Endothelial cell of umbilical vein (primary cell): ENCODE data around the gene PTTG2. TPM values are rescaled to one million over a fixed set of nuclear protein-coding genes. Genes with fewer than 3 reads are reported as not detected.

ENCODE experiments used
- BruUV-seq: library from RNA; stranded (reverse); fragments of 400-500 nt; replicated peaks from 2 replicates; lab custom pipeline; 2021; lab: Mats Ljungman, UMichigan
- CTCF ChIA-PET: fragments of 300-600, 350-600 bp; sonication (Branson Sonifier 250); formaldehyde crosslinking; loops from one replicate; lab custom pipeline; 2021; ENCODE audit warnings: antibody characterized with exemption, inconsistent platforms; lab: Charles Lee
- POLR2A ChIA-PET: fragments of 300-600, 350-600 bp; sonication (Branson Sonifier 250); formaldehyde crosslinking; loops from one replicate; lab custom pipeline; 2021; ENCODE audit warnings: antibody characterized with exemption, inconsistent platforms; lab: Charles Lee
- DNase-seq: peaks from one replicate; pipeline ENCODE4 v3.0.0-alpha.2; 2011; ENCODE audit warnings: low read depth, low spot score
- FAIRE-seq: peaks from 2 replicates; lab custom pipeline; 2011; peaks lifted over from hg19 to GRCh38; lab: Jason Lieb, UNC
- H2AFZ ChIP-seq: 2 replicates; pipeline ENCODE4 v1.6.0; 2012; ENCODE audit warnings: low read depth, low read length, control low read depth, inconsistent platforms
- H3K27ac ChIP-seq: 2 replicates; pipeline ENCODE4 v1.5.1; 2011; ENCODE audit warnings: low read depth, mild to moderate bottlenecking, control low read depth, low read length, moderate library complexity; ENCODE audit not compliant: insufficient read depth
- H3K27me3 ChIP-seq, 2 experiments: 2 replicates each; pipeline versions ENCODE4 v1.6.0 to v1.6.1; 2011; ENCODE audit warnings: low read length in 2 of 2, mixed read lengths in 1 of 2; ENCODE audit not compliant: control insufficient read depth in 2 of 2, insufficient read depth in 2 of 2
- H3K36me3 ChIP-seq, 2 experiments: 2 replicates in 1 of 2; 3 replicates in 1 of 2; pipeline ENCODE4 v1.5.1; 2011; ENCODE audit warnings: low read length in 2 of 2, mild to moderate bottlenecking in 1 of 2, moderate library complexity in 1 of 2; ENCODE audit not compliant: control insufficient read depth in 2 of 2, insufficient read depth in 2 of 2; ENCODE audit errors: extremely low read depth in 1 of 2
- H3K4me1 ChIP-seq: 3 replicates; pipeline ENCODE4 v1.5.1; 2011; ENCODE audit warnings: mild to moderate bottlenecking, low read length; ENCODE audit not compliant: control insufficient read depth, insufficient read depth; ENCODE audit errors: extremely low read depth
- H3K4me2 ChIP-seq: 2 replicates; pipeline ENCODE4 v1.6.1; 2011; ENCODE audit warnings: low read length, control low read depth, mixed read lengths; ENCODE audit not compliant: insufficient read depth
- H3K4me3 ChIP-seq, 3 experiments: fragments of 200-600 bp in 1 of 3; sonication (generic), shearing (Covaris generic) in 1 of 3; replicated peaks in 1 of 3; 2 replicates each; pipeline ENCODE4 v1.5.1; 2011 to 2016; ENCODE audit warnings: control low read depth in 3 of 3, low read length in 3 of 3, mild to moderate bottlenecking in 2 of 3, inconsistent platforms in 1 of 3, low read depth in 1 of 3, moderate library complexity in 1 of 3; ENCODE audit not compliant: insufficient read depth in 1 of 3
- H3K79me2 ChIP-seq: 2 replicates; pipeline ENCODE4 v1.6.0; 2012; ENCODE audit warnings: low read length, inconsistent platforms; ENCODE audit not compliant: control insufficient read depth, insufficient read depth
- H3K9ac ChIP-seq: replicated peaks from 2 replicates; pipeline ENCODE3; 2011; ENCODE audit warnings: low read length, control low read depth; ENCODE audit not compliant: insufficient read depth; ENCODE audit errors: extremely low read depth
- H3K9me1 ChIP-seq: replicated peaks from 3 replicates; pipeline ENCODE4 v1.6.0; 2011; ENCODE audit warnings: mild to moderate bottlenecking, low read length; ENCODE audit not compliant: control insufficient read depth, insufficient read depth; ENCODE audit errors: extremely low read depth
- H3K9me3 ChIP-seq: replicated peaks from 2 replicates; pipeline ENCODE4 v1.5.1; 2012; ENCODE audit warnings: low read length, inconsistent platforms; ENCODE audit not compliant: control insufficient read depth, insufficient read depth
- H4K20me1 ChIP-seq: replicated peaks from 2 replicates; pipeline ENCODE3; 2011; ENCODE audit warnings: mild to moderate bottlenecking, low read length; ENCODE audit not compliant: control insufficient read depth, insufficient read depth; ENCODE audit errors: extremely low read depth
- FOS ChIP-seq: IDR thresholded peaks from 2 replicates; pipeline ENCODE4 v1.6.1; 2011; ENCODE audit warnings: mild to moderate bottlenecking, low read length, moderate library complexity, borderline replicate concordance; ENCODE audit not compliant: insufficient read depth
- GATA2 ChIP-seq: IDR thresholded peaks from 2 replicates; pipeline ENCODE4 v1.7.0; 2011; ENCODE audit warnings: low read depth, mild to moderate bottlenecking, moderate library complexity, mixed read lengths, low read length; ENCODE audit not compliant: insufficient read length, insufficient read depth
- JUN ChIP-seq: IDR thresholded peaks from 2 replicates; pipeline ENCODE4 v1.6.1; 2011; ENCODE audit warnings: borderline replicate concordance, low read depth; ENCODE audit not compliant: insufficient read length, insufficient read depth
- POLR2A ChIP-seq: IDR thresholded peaks from 2 replicates; pipeline ENCODE4 v1.6.1; 2012; ENCODE audit warnings: low read depth, mild to moderate bottlenecking, control low read depth, low read length
- dilution Hi-C: fragments of 300-500 bp; cut with MboI; formaldehyde crosslinking; loops from one replicate; pipeline ENCODE4 v1.15.0; 2019; ENCODE audit warnings: low sequenced_read_pairs; ENCODE audit not compliant: extremely low pct_ligation_motif_present
- intact Hi-C: fragments of 100-400 bp; cut with micrococcal nuclease; formaldehyde crosslinking; loops from one replicate; pipeline ENCODE4 v1.10.0; 2022
- polyA plus RNA-seq, 4 experiments: library from polyadenylated mRNA; depleted of rRNA in 3 of 4; stranded (reverse) in 3 of 4; unstranded in 1 of 4; fragments of >200 nt; gene quantifications; 2 replicates each; pipeline versions ENCODE4 v1.2.1 to v1.2.3, GENCODE V29; 2011 to 2012; ENCODE audit warnings: missing spikeins in 1 of 4
- total RNA-seq: library from RNA; stranded (reverse); gene quantifications from 2 replicates; pipeline ENCODE4 v1.2.3, GENCODE V29; 2021
- TF ChIP-seq, protein P1 (sequence below): IDR thresholded peaks from 2 replicates; pipeline ENCODE4 v1.6.1; 2011; ENCODE audit not compliant: insufficient read depth, insufficient read length
- TF ChIP-seq, protein P2 (sequence below), 2 donors: IDR thresholded peaks; 1 replicate in 1 of 2; 2 replicates in 1 of 2; pipeline ENCODE4 v1.5.1; 2011; ENCODE audit warnings: low read length in 2 of 2, mild to moderate bottlenecking in 2 of 2, moderate library complexity in 2 of 2, control low read depth in 1 of 2, inconsistent platforms in 1 of 2, low read depth in 1 of 2; ENCODE audit not compliant: insufficient read depth in 1 of 2; ENCODE audit errors: extremely low read depth in 1 of 2

Gene PTTG2
- total and polyA plus RNA-seq, 2 donors (not counting 3 experiments of a cell fraction or from before 2014, with no cell fraction given), result not detected

DNA sequence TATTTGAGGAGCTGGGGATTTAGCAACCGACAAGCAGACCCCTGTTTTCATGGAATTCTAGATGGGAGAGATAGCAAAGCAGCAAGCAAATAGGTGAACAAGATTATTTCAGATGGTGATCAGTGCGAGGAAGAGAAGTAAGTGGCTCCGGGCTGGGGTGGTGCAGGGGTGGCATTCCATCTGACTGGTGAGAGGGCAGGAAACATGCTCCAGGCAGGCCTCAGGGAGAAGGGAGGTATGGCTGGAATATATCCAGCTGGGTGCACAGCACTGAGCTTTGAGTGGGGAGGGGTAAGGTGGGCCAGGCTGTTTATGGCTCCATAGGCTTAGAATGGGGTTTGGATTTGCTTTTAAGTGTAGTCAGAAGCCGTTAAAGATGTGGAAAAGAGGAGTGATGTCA lies 21.2 kb downstream of the PTTG2 start:
- Histone ChIP-seq H3K9me1 (no peaks in the 10 kb centered on the region), H3K9me3 (no peaks in the 10 kb centered on the region), H3K27me3 (no peaks in the 10 kb centered on the region), H3K27ac (no peak overlapping the region), H3K36me3 (no peaks in the 10 kb centered on the region), H3K4me3 (no peak overlapping the region), H3K4me1 (peaks cover 13% of the 10 kb centered on the region), H2AFZ (no peak overlapping the region), H3K4me2 (no peak overlapping the region), H3K79me2 (peaks cover 41% of the 10 kb centered on the region), H3K9ac (no peak overlapping the region), H4K20me1 (no peaks in the 10 kb centered on the region)
- intact Hi-C loops (no loop called here), dilution Hi-C loops (no loop called here)
- ChIA-PET CTCF (no interaction called here), POLR2A (no interaction called here)
- no peak for FAIRE-seq
- TF ChIP-seq, protein P1, sequence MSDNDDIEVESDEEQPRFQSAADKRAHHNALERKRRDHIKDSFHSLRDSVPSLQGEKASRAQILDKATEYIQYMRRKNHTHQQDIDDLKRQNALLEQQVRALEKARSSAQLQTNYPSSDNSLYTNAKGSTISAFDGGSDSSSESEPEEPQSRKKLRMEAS, result no peak
- TF ChIP-seq FOS (no peak), GATA2 (no peak), POLR2A (no peak), JUN (no peak)
- TF ChIP-seq, protein P2, sequence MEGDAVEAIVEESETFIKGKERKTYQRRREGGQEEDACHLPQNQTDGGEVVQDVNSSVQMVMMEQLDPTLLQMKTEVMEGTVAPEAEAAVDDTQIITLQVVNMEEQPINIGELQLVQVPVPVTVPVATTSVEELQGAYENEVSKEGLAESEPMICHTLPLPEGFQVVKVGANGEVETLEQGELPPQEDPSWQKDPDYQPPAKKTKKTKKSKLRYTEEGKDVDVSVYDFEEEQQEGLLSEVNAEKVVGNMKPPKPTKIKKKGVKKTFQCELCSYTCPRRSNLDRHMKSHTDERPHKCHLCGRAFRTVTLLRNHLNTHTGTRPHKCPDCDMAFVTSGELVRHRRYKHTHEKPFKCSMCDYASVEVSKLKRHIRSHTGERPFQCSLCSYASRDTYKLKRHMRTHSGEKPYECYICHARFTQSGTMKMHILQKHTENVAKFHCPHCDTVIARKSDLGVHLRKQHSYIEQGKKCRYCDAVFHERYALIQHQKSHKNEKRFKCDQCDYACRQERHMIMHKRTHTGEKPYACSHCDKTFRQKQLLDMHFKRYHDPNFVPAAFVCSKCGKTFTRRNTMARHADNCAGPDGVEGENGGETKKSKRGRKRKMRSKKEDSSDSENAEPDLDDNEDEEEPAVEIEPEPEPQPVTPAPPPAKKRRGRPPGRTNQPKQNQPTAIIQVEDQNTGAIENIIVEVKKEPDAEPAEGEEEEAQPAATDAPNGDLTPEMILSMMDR (IDR thresholded peaks at IDR 0.05; ENCODE audit: extremely low read depth in 1 of 2, insufficient read depth in 1 of 2, low read depth in 1 of 2, low read length in 2 of 2), result no peak
- DNase-seq, result no peak
- no TSS peak for BruUV-seq
